Activated CD8-positive, alpha-beta memory T cell treated with anti-CD3 and anti-CD28 coated beads, Interleukin-2, amount 50 U/mL, for 4 hours (primary cell): ENCODE results near the gene SLC25A21.

ENCODE experiments used
- DNase-seq: peaks from one replicate; pipeline ENCODE4 v3.0.0-alpha.2; 2020

SLC25A21 gene

DNA sequence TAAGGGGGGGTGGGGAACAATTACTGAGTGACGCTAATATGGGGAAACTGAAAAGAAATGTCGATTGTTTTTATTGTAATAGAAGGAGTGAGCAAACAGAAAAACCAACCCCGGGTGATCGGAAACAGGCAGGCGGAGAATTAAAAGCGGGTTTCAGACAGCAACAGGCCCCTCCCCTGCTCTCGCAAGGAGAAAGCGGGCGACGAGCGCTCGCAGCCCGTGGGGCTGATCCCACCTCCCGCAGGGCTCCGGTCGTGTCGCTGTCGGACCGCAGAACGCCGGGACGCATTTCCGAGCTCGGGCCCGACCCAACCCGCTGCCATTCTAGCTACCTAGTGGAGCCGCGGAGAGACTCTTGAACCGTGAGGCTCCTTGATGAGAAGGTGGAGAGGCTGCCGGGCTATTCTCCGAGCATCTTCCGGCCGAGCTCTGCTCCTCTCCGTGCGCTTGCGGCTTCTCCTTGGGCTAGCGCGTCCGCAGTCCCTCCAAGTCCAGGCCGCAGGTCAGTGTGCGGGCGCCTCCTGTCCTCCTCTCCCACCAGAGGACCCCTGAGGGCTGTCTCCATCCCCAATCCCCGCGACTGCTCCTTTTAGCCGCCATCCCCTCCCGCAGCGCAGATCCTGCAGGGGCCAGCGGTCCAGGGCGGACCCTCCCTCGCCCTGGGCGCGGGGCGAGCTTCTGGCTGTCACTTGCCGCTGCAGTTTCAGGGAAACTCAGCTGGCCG lies 514.8 kb downstream of the SLC25A21 start:
- DNase-seq = no peak

DNA sequence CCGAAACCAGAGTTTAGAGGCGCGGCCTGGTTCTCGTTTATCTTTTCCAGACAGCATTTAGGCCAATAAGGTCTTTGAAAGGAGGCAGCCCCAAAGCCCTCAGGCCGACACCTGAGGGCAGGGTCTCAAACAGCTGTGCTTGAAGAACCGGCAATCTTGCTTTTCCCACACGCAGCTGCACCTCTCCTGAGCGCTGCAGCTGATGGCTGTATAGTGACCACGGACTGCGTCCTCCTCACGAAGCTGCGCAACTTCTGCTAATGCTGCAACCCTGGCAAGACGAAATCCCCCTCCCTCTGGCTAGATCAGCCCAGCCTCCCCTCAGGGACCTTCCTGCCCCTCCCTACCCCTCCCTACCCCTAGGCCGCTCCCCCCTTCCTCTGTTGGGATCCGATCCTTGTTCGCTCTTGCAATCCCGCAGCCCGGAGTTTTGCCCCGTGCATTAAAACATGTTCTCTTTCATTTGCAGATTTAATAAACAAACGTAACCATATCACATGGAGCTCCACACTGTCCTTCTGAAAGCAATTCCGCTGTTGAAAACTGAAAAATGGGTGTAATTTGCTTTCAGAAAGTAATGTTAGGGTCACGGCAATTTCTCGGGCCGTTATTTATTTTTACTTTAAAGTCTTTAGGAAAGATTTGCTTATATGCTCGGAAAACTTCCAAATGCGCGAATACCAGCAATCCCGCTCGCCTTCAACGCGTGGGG lies 515.6 kb downstream of the SLC25A21 start:
- DNase-seq = no peak

DNA sequence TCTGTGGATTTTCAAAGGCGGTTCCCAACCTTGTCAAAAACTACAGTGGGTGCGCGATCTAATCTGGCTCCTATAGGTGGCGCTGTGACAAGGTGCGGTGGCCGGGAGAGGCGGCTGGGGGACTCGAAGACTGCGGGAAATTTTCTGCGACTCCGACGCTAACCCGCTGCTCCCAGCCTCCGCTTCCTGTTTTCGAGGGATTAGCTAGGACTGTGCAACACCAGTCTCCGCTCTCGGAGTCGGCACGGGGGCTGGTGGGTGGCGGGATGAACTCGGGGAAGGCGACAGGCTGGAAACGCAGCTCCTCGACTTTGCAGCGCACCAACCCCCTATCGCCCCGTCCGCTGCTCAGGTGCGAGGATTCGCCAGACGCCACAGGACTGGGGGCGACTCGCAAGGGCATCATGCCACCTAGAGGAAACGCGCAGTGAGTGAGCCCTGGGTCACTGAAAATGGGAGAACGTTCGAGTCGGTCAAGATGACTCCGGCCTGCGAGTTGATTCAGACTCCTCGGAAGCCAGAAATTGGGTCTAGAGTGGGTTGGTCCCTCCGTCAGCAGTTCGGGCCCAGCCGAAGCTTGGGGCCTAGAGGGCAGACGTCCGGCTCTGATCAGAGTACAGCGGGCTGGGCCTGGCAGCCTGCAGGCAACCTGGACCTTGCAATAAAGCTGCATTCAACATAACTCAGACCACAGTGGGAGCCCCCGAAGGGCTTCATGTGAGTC lies 516.3 kb downstream of the SLC25A21 start:
- no peak for DNase-seq

DNA sequence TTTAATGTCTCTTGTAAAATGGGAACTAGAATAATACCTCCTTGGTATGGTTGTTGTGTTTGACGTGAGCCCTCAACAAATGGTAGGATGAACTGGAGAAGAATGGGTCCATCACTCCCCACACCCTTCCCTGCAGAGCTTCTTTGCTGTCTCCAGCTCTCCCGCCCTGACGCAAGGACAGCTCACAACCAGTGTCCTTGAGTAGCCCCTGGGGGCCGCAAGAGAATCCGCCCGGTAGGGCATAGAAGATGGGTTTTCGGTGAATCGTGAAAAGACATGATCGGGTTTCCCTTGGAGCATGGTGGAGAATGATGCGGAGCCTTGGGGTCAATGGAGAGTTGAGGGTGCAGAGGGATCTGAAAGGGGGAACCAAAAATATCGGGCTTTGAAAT lies 516.8 kb downstream of the SLC25A21 start:
- DNase-seq = no peak

DNA sequence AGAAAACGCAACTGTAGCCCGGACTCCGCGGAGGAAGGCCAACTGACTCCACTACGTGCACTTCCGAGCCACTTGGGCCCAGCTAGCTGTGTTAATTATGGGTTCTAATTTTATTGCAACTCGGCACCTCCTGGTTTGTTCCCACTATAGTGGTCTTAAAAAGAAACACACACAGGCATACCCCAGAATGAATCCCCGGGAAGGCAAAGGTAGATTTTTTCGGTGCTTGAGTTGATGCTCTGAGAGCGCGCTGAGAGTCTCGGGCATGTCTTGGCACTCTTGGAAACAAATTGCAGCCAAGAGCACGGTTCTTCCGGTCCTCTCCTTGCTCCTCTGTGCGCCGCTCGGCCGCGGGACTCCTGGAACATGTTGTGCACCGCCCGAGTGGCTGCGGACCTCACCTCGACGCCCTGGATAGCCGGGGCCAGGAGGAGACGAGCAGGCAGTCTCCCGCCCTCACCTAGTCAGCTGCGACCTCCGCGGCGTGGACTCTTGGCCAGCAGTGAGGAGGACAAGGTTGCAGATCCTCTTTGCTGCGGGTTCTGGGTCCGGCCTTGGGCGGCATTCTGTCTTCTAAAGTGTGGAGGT lies 517.5 kb downstream of the SLC25A21 start:
- no peak for DNase-seq

DNA sequence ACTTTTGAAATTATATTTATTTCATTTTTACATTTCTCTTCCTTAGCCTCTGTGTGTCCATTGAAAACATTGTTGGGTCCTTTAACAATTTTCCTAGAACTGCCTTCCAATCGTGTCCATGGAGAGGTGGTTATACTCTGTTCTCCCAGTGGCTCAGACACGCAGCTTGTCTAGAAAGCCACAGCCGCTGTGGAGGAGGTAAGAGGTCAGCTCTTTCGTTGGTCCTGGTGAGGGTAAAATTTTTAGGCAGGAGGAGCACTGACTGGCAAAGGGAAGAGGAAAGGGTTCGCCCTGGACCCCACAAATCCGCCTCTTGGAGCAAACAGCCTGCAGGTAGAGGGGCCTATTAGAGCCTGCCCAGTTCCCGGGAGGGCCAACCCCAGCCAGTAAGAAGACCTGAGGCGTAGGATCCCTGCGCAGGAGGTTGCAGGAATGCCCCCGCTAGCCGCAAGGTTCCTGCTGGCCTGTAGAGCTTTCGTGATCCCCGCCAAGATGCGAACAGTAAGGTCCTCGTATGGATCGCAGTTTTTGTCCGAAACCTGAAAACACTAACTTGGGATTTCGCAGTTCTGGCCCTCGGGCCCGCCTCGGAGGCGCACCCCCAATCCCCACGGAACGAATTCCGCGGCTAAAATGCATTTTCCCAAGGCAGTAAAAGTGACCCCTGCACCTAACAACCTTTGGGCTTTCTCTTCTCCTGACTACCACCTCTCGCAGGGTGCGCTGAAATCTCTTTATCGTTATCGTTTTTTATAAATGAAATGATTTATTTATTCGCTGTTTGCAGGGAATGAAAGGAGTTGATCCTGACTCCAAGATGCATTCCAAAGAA lies 518.2 kb downstream of the SLC25A21 start:
- no peak for DNase-seq

DNA sequence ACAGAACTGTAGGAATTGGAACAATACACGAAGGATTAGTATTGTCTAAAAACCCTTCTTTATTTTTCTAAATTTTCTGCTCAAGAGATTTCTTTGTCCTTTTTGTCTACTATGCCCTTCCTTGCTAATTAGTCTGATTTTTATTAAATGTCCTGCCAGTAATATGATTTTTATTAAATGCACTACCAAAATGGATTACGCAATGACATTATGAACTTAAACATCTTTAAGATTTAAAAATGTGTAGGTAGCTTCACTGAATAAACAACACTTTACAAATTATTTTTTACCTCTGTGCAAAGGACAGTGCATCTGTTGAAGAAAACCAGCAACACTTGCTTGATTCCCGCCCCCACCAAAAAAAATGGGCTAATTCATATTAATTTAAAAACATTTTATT lies 519.0 kb downstream of the SLC25A21 start:
- DNase-seq = no peak

DNA sequence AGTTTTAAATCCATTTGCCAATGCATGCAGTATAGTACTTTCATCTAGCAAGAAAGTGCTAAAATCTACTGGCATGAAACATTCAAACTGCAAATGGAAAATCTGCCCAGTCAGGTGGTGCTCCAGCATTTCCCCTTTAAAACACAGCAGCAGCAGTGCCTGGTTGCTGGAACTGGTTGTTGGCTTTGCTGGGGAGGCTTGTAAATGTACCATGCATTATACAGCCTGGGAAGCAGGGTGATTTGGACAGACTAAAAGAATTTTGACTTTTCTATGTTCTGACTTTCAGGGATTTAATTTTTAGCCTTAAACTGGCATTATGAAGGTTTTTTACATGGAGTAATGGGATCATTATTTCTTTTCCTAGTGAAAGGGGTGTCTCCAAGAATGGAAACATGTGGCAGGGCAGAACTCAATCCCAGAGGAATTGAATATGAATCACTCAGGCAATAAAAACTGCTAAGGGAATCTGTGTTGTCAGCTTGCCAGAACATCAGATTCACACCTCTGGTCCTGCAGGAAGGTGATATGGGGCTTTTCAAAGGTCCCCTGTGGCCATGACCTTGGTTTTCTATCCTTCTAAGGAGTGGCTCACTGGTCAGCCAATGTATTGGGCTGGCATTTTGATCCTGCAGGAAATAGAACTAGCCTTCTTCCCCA lies 519.7 kb downstream of the SLC25A21 start:
- no peak for DNase-seq

DNA sequence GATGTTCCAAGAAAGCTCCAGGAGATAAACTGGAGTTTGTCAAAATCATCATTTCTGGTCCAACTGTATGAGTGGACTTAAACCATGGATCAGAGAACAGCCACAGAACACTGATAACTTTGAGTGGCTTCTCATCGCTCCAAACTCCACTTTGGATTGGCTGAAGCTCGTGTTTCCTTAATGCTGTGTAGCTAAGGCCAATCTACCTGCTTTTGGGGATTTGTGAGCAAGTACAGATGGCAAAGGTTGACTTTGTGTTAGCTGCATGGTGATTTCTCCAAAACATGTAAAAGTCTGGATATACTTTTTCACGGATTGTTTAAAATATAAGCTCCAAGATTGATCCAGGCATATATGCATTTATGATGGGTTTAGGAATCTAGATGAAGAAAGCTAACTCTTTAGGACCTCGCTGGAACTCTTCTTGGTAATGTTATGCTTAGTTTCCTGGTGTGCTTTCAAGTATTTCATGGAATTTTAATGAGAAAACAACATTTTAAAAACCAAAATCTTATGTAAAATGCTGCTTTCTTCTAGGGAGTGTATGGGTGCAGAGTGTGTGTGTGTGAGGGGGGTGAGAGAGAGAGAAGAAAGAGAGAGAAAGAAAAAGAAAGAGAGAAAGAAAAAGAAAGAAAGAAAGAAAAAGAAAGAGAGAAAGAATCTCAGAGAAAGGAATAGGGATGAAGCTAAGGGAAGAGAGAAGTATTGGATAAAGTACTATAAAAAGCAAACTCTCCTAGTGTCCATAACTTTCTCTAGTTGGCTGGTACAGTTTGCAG lies 522.3 kb downstream of the SLC25A21 start:
- no peak for DNase-seq

DNA sequence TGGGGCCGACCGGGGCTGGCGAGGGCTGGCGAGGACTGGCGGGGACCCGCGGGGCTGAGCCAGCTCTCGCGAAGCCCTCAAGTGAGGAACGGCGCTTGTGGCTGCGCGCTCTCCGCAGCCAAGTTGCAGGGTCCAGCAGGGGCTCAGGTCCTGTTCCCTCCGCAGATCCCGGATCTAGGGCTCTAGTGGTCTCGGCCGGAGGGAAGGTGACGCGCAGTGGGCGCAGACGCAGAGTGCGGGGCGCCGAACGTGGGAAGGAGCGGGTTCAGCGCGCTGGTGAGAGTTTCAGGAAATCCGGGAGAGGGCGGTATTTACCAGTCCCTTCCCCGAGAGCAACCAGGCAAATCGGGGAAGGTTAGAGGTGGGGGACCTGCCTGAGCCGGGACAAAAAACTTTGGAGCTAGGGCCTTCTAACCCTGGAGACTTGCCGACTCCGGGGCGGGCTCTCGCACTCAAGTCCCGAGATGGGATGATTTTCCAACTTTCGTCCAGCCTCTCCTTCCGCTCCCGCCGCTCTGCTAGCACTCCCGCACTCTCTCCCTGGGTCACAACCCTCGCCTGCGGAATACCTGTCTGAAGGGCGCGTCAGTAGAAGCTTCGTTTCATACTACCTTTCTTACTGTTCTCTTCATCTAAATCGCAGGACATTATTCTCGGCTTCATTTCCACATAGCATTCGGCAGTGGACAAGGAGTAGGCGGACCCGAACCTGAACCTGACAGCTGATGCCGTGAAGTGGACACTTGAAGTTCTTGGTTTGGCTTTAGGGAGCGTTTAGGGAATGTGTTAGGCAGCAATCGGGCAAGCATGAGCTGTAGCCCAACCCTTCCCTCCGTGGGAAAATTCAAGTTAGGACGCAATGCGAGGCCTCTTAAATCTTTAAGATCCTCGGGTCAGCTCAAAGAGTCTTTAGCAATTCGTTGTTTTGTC lies 524.3 kb downstream of the SLC25A21 start:
- no peak for DNase-seq

DNA sequence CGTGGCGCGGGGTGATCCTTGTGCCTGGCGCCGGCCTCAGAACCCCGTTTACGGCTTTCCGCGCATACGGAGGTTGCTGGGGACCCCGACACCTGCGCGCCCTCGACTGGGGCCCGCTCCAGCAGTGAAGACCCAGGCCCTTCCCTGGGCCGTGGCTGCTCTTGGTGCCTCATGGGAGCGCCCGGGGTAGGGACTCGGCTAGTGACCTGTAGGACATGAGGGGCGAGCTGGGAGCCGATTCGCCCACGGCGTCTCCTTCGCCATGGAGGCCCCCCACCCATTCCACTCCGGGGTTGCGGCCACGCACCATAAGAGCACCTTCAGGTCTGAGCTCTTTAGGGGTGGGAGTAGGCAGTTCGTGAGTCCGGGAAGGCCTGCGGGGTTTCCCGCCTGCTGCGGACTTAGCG lies 525.0 kb downstream of the SLC25A21 start:
- DNase-seq = no peak

DNA sequence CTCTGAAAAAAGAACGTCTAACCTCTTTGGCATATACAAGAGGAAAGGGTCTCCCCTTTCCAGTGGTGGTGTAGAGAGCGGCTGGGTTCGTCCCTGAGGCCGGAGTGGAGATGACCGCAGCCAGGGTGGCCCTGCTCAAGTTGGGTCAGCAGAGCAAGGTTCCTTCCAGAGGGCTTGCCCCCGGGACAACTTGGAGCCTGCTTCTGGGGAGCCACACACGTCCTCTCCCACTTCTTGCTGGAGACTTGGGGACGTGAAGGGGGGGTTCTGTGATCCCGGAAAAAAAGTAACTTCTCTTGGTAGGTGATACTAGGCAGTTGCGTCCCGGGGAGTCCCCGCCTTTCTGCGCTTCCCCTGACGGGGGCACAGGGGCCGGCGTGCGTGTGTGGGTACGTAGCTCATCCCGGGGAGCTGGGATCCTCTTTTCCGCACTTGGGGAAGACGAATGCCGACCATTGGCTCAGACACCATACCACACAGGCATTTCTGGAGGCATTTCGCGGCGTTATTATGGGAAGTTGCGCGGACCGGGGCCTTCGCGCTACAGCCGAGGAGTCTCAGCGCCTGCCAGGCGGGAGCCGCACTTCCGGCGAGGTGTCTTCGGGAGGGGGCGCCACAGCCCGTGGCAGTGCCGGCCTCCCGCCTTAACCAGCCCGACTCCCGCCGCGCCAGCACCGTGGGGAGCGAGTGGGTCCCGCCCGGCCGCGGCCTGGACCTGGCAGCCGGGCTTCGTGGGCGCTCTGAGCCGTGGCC lies 525.6 kb downstream of the SLC25A21 start:
- no peak for DNase-seq

DNA sequence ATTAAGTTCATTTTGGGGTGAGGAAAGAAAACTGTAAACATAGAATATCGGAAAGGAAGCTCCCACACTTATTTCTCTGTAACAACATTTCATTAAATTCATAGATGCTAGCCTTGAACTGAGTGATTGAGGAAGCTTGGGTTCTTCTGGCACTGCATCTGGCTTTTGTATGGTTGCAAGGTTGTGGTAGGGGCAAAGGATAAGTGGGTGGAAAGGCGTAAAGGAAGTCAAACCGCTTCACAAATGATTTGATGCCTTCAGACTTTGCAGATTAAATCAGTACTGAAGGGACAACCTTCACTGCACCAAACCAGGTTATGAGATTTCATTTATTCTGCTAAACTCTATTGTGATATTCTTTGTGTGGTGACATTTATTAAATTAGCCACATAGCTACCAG lies 538.8 kb downstream of the SLC25A21 start:
- no peak for DNase-seq
